Suprapubic skin (tissue), 4 donors: ENCODE data around the gene CASP5. TPM values are rescaled to one million over a fixed set of nuclear protein-coding genes. Genes with fewer than 3 reads are reported as not detected.
"Not testable (repeated sequence)": the region's sequence is repeated elsewhere in the genome, so short reads cannot be mapped to it uniquely, and the experiment has no call there.

ENCODE experiments used
- DNase-seq, 2 donors: peaks; one replicate each; pipeline ENCODE4 v3.0.0-alpha.2; 2019; ENCODE audit warnings: low spot score in 2 of 2
- H3K27ac ChIP-seq: fragments of 200-600 bp; sonication (generic); one replicate; pipeline ENCODE4 v1.5.1; 2019
- H3K27me3 ChIP-seq: fragments of 200-600 bp; sonication (generic); one replicate; pipeline ENCODE4 v1.5.1; 2019
- H3K36me3 ChIP-seq: fragments of 200-600 bp; sonication (generic); one replicate; pipeline ENCODE4 v1.5.1; 2019
- H3K4me1 ChIP-seq: fragments of 200-600 bp; sonication (generic); one replicate; pipeline ENCODE4 v1.5.1; 2019
- H3K4me3 ChIP-seq: fragments of 200-600 bp; sonication (generic); one replicate; pipeline ENCODE4 v1.5.1; 2019; ENCODE audit warnings: mild to moderate bottlenecking
- H3K9me3 ChIP-seq: fragments of 200-600 bp; sonication (generic); one replicate; pipeline ENCODE4 v1.5.1; 2019
- CTCF ChIP-seq, 2 donors: fragments of 200-600 bp in 1 of 2; fragments of 450-650 bp in 1 of 2; sonication (generic) in 1 of 2; IDR thresholded peaks; one replicate each; pipeline ENCODE4 v1.5.1; 2016 to 2019; ENCODE audit warnings: antibody characterized with exemption in 2 of 2, mild to moderate bottlenecking in 1 of 2, moderate library complexity in 1 of 2
- EP300 ChIP-seq: sonication (generic); formaldehyde crosslinking; IDR thresholded peaks from one replicate; pipeline ENCODE4 v1.6.1; 2017; ENCODE audit warnings: antibody characterized with exemption
- POLR2A ChIP-seq, 2 donors: fragments of 450-650 bp; IDR thresholded peaks; one replicate each; pipeline ENCODE4 v1.6.1; 2017; ENCODE audit warnings: antibody characterized with exemption in 2 of 2, mild to moderate bottlenecking in 2 of 2, moderate library complexity in 2 of 2
- POLR2AphosphoS5 ChIP-seq, 3 donors: sonication (generic); formaldehyde crosslinking; IDR thresholded peaks; one replicate each; pipeline ENCODE4 v1.6.1; 2017; ENCODE audit warnings: antibody characterized with exemption in 3 of 3
- WGBS: methylation state at CpG from one replicate; pipeline ENCODE4 v1.1.5; 2018; 5-methylcytosine and 5-hydroxymethylcytosine counted together
- total RNA-seq, 4 donors: library from RNA; depleted of rRNA; stranded (reverse); fragments of >200 nt; gene quantifications; one replicate each; pipeline ENCODE4 v1.1.0, GENCODE V29; 2016

CASP5 gene
- not detected for total RNA-seq

GRCh38 chr11:105023003-105023402, at the start of gene CASP5:
Gene CASP5, minus strand, starts transcription at chr11:105023168. Its CDS starts 32 bp downstream, at chr11:105023136.
- no peak for TF ChIP-seq POLR2AphosphoS5 (IDR thresholded peaks at IDR 0.05)
- TF ChIP-seq POLR2A (IDR thresholded peaks at IDR 0.05), result no peak
- TF ChIP-seq CTCF (IDR thresholded peaks at IDR 0.05), result no peak
- no peak for TF ChIP-seq EP300
- H3K4me1 ChIP-seq, result no peaks in the 10 kb centered on the region
- H3K27me3 ChIP-seq, result no peaks in the 10 kb centered on the region
- H3K27ac ChIP-seq, result no peak within 1 kb of the TSS
- no peak within 1 kb of the TSS for H3K4me3 ChIP-seq
- no peaks in the 10 kb centered on the region for H3K9me3 ChIP-seq
- DNase-seq, result no peak
- peaks cover 20% of the 10 kb centered on the region for H3K36me3 ChIP-seq

- DNase-seq, H3K27me3 ChIP-seq, H3K9me3 ChIP-seq, H3K27ac ChIP-seq, H3K4me3 ChIP-seq, H3K4me1 ChIP-seq, H3K36me3 ChIP-seq: not testable (repeated sequence)
- WGBS, result 39% methylated on average over 2 of the region's 2 CpGs
These were observed 49.1 kb upstream of the CASP5 start for GRCh38 chr11:105072080-105072479.

DNA sequence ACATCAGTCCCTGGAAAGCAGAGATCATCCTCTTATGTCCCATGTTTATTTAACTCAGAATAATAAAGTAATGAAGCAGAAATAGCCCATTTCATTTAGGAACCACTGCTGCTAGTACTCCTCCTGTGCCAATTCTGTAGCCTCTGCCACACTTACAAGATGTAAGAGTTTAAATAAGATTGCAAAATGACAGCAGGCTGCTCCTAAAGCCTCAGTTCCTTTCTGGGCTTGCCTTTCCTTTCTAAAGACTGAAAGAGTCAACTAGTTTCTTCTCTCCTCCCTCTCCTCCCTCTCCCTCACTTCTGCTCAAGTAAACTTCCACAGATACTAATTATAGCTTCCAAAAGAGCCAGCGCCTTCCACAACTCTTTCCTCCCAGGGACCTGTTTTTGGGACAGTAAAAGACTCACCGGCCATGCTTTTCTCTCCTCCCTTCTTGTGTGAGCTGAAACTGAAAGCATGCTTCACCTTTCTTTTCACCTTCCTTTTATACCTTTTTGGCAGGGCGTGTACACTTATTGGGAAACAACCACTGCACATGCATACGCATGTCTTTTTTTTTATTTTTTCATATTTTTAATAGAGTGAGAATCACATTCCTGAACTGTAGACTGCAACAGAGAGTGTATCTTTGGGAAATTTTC, 48.2 kb upstream of the CASP5 start:
- Histone ChIP-seq H3K9me3 (no peaks in the 10 kb centered on the region), H3K27ac (no peak overlapping the region), H3K4me3 (peak overlapping the region; percentile 27), H3K4me1 (no peaks in the 10 kb centered on the region), H3K27me3 (no peaks in the 10 kb centered on the region), H3K36me3 (no peaks in the 10 kb centered on the region)
- WGBS, result 35% methylated on average over 4 of the region's 4 CpGs
- no peak for TF ChIP-seq CTCF (IDR thresholded peaks at IDR 0.05)
- TF ChIP-seq POLR2AphosphoS5 (IDR thresholded peaks at IDR 0.05), result no peak
- no peak for TF ChIP-seq POLR2A (IDR thresholded peaks at IDR 0.05)
- no peak for TF ChIP-seq EP300
- DNase-seq, result no peak

DNA sequence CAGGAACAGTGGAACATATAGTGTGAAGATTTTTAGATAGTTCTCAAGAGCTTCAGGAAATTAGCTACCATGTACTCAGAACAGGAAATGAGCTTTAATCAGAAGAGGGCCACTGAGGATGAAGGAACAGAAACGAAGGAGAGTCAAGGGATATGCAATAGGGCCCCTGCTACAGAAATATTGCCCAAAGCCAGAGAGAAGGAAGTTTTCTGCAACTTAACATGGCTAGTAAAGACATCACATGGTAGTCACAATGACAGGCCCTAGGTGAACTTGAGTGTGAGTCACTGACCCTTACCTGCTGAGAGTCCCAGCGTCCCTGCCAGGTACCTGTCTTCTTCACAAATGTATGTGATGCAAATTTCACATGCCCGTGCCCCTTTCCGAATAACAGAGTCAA, 47.3 kb upstream of the CASP5 start:
- no peaks in the 10 kb centered on the region for H3K9me3 ChIP-seq
- H3K27me3 ChIP-seq, result no peaks in the 10 kb centered on the region
- no peak for TF ChIP-seq EP300
- TF ChIP-seq POLR2A (IDR thresholded peaks at IDR 0.05), result no peak
- no peak for TF ChIP-seq POLR2AphosphoS5 (IDR thresholded peaks at IDR 0.05)
- TF ChIP-seq CTCF (IDR thresholded peaks at IDR 0.05), result no peak
- H3K4me3 ChIP-seq, result peak overlapping the region; percentile 27
- WGBS, result 74% methylated on average over 4 of the region's 4 CpGs
- no peak for DNase-seq
- no peaks in the 10 kb centered on the region for H3K36me3 ChIP-seq
- H3K27ac ChIP-seq, result no peak overlapping the region
- H3K4me1 ChIP-seq, result no peaks in the 10 kb centered on the region

DNA sequence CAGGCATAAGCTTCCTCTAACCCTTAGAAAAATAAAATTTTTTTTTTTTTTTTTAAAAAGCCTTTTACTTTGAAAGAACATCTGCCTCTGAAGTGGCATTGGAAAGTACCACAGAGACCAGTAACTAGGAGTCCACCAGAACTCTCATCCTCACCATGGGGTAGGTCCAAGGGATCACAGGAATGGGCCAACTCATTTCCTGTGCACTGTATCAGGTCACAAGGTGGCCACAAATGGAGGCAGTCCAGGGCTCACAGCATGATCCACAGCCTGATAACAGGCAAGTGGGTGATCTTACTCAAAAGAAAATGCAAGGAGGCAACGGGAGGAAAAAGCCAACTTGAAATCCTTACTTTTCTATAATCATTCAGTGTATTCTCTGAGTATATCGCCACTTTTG, 46.8 kb upstream of the CASP5 start:
- not testable (repeated sequence) for H3K9me3 ChIP-seq, DNase-seq, H3K4me3 ChIP-seq, H3K27ac ChIP-seq, H3K27me3 ChIP-seq, H3K36me3 ChIP-seq, H3K4me1 ChIP-seq
- 65% methylated on average over 2 of the region's 2 CpGs for WGBS

DNA sequence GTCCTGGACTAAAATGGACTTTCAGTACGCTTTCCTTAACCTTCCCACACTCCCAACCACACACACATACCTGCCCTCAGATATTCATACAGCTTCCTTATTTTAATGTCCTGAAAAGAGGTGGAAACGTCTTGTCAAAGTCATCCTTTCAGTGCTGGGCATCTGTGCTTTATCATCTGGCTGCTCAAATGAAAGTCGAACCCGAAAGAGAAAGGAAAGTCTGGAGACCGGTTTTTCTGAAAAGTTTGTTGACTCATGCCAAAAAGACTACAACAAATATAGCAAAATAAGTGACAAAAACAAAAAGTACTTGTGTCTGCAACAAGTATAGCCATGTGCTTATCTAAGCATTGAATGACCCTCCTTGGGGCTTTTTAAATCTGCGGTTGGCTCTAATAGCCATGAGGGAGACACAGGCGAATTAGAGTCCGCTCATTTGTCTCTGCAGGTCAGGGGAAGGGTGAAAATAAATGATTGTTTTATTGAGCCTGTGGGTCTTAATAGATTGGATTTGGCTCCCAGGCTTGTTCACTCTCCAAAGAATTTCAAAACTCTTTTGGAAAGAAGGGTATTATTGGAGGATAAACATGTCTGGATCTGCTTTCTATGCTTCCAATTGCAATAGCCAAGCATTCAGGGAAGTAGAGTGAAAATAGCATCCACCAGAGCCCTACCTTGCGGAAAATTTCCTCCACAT, 40.4 kb upstream of the CASP5 start:
- not testable (repeated sequence) for H3K4me1 ChIP-seq, H3K27ac ChIP-seq, H3K4me3 ChIP-seq, H3K9me3 ChIP-seq, DNase-seq, H3K27me3 ChIP-seq, H3K36me3 ChIP-seq
- WGBS, result 45% methylated on average over 9 of the region's 9 CpGs

GRCh38 chr11:105057432-105057831, 34.5 kb upstream of the CASP5 start:
- Histone ChIP-seq H3K36me3 (no peaks in the 10 kb centered on the region), H3K9me3 (no peaks in the 10 kb centered on the region), H3K4me3 (no peak overlapping the region), H3K27me3 (no peaks in the 10 kb centered on the region), H3K27ac (no peak overlapping the region), H3K4me1 (no peaks in the 10 kb centered on the region)
- 61% methylated on average over 4 of the region's 4 CpGs for WGBS
- no peak for DNase-seq
- no peak for TF ChIP-seq POLR2AphosphoS5 (IDR thresholded peaks at IDR 0.05)
- no peak for TF ChIP-seq CTCF (IDR thresholded peaks at IDR 0.05)
- TF ChIP-seq POLR2A (IDR thresholded peaks at IDR 0.05), result no peak
- TF ChIP-seq EP300, result no peak
